GM19328 (cell line): ENCODE results near the gene GFOD1.

Experiments
- ATAC-seq: cut with Tn5 transposase; IDR thresholded peaks from one replicate; pipeline ENCODE4 v1.9.1; 2021; ENCODE audit warnings: mild to moderate bottlenecking, moderate library complexity; ENCODE audit not compliant: unreplicated experiment

GFOD1 gene

GRCh38 chr6:13384506-13384905 is 102.9 kb downstream of the GFOD1 start:
- no peak for ATAC-seq

GRCh38 chr6:13383328-13384163 is 103.9 kb downstream of the GFOD1 start:
- peak; percentile 81 for ATAC-seq

- ATAC-seq = no peak
These were observed 106.6 kb downstream of the GFOD1 start for GRCh38 chr6:13380761-13381160.

GRCh38 chr6:13378669-13379590 is 108.5 kb downstream of the GFOD1 start:
- no peak for ATAC-seq

GRCh38 chr6:13377054-13377758 is 110.2 kb downstream of the GFOD1 start:
- ATAC-seq = no peak

GRCh38 chr6:13375360-13375878 is 112.0 kb downstream of the GFOD1 start:
- ATAC-seq = no peak

GRCh38 chr6:13373919-13374318 is 113.5 kb downstream of the GFOD1 start:
- no peak for ATAC-seq

GRCh38 chr6:13373488-13373886 is 113.9 kb downstream of the GFOD1 start:
- no peak for ATAC-seq

- no peak for ATAC-seq
These were observed 114.5 kb downstream of the GFOD1 start for GRCh38 chr6:13372688-13373487.

GRCh38 chr6:13372076-13372475 is 115.3 kb downstream of the GFOD1 start:
- no peak for ATAC-seq

- no peak for ATAC-seq
These were observed 115.9 kb downstream of the GFOD1 start for GRCh38 chr6:13371421-13372072.

- ATAC-seq = no peak
These were observed 116.8 kb downstream of the GFOD1 start for GRCh38 chr6:13370623-13371022.

- ATAC-seq = no peak
These were observed 117.8 kb downstream of the GFOD1 start for GRCh38 chr6:13369591-13369990.

GRCh38 chr6:13368731-13369115 is 118.7 kb downstream of the GFOD1 start:
- no peak for ATAC-seq

- ATAC-seq = no peak
These were observed 119.2 kb downstream of the GFOD1 start for GRCh38 chr6:13368079-13368730.

GRCh38 chr6:13367396-13367795 is 120.0 kb downstream of the GFOD1 start:
- ATAC-seq = no peak

- no peak for ATAC-seq
These were observed 122.1 kb downstream of the GFOD1 start for GRCh38 chr6:13365320-13365719.

- no peak for ATAC-seq
These were observed 122.6 kb downstream of the GFOD1 start for GRCh38 chr6:13364842-13365241.

GRCh38 chr6:13362412-13362811 is 125.0 kb downstream of the GFOD1 start:
- no peak for ATAC-seq
